SK-N-SH (cell line): Measurements from ENCODE around the gene ZFAND6. TPM values are rescaled to one million over a fixed set of nuclear protein-coding genes. Genes with fewer than 3 reads are reported as not detected.

ENCODE experiments used
- CTCF ChIA-PET: fragments of 300-600, 350-600 bp; formaldehyde crosslinking; extraction: SDS; loops from one replicate; lab custom pipeline; 2021; lab: Yijun Ruan, JAX
- POLR2A ChIA-PET: fragments of 350-600 bp; sonication (Branson Sonifier 250); formaldehyde crosslinking; extraction: SDS; loops from one replicate; lab custom pipeline; 2020; ENCODE audit warnings: antibody characterized with exemption, inconsistent platforms; lab: Yijun Ruan, JAX
- DNase-seq: peaks from one replicate; pipeline ENCODE4 v3.0.0; 2012
- H2AFZ ChIP-seq: fragments of 200-600 bp; sonication (generic); 2 replicates; pipeline ENCODE4 v1.8.1; 2016; ENCODE audit warnings: antibody characterized with exemption, mild to moderate bottlenecking, low read depth
- H3F3A ChIP-seq: fragments of 200-600 bp; sonication (generic); replicated peaks from 2 replicates; pipeline ENCODE3; 2016; ENCODE audit warnings: antibody characterized with exemption, mild to moderate bottlenecking; ENCODE audit not compliant: insufficient read depth
- H3K27ac ChIP-seq, 2 experiments: fragments of 200-500 bp in 1 of 2; fragments of 200-600 bp in 1 of 2; sonication (Bioruptor generic) in 1 of 2; sonication (generic), shearing (Covaris generic) in 1 of 2; 2 replicates each; pipeline versions ENCODE4 v1.5.1 to v1.6.1; 2014 to 2016; ENCODE audit warnings: low read depth in 2 of 2, inconsistent platforms in 1 of 2, low read length in 1 of 2, mild to moderate bottlenecking in 1 of 2, mixed read lengths in 1 of 2
- H3K27me3 ChIP-seq: fragments of 200-600 bp; sonication (generic), shearing (Covaris generic); 2 replicates; pipeline ENCODE4 v1.6.1; 2016; ENCODE audit warnings: mixed run types; ENCODE audit not compliant: insufficient read depth
- H3K36me3 ChIP-seq, 2 experiments: fragments of 200-500 bp in 1 of 2; fragments of 200-600 bp in 1 of 2; sonication (Bioruptor generic) in 1 of 2; sonication (generic) in 1 of 2; replicated peaks in 1 of 2; 2 replicates each; pipeline versions ENCODE3 to v1.5.1; 2014 to 2016; ENCODE audit warnings: low read length in 1 of 2, mild to moderate bottlenecking in 1 of 2; ENCODE audit not compliant: insufficient read depth in 2 of 2, control insufficient read depth in 1 of 2
- H3K4me1 ChIP-seq, 2 experiments: fragments of 200-500 bp in 1 of 2; fragments of 200-600 bp in 1 of 2; sonication (Bioruptor generic) in 1 of 2; sonication (generic), shearing (Covaris generic) in 1 of 2; 2 replicates each; pipeline versions ENCODE4 v1.5.1 to v1.6.1; 2014 to 2016; ENCODE audit warnings: low read depth in 1 of 2, low read length in 1 of 2, mixed run types in 1 of 2; ENCODE audit not compliant: insufficient read depth in 2 of 2, control insufficient read depth in 1 of 2
- H3K4me2 ChIP-seq: fragments of 200-600 bp; sonication (generic), shearing (Covaris generic); 2 replicates; pipeline ENCODE4 v1.6.1; 2017; ENCODE audit warnings: mixed run types
- H3K4me3 ChIP-seq, 2 experiments: fragments of 200-500 bp in 1 of 2; fragments of 200-600 bp in 1 of 2; sonication (Bioruptor generic) in 1 of 2; sonication (generic), shearing (Covaris generic) in 1 of 2; 2 replicates each; pipeline versions ENCODE4 v1.5.1 to v1.8.1; 2014 to 2016; ENCODE audit warnings: low read depth in 2 of 2, inconsistent platforms in 1 of 2, low read length in 1 of 2, mild to moderate bottlenecking in 1 of 2, mixed read lengths in 1 of 2, moderate library complexity in 1 of 2
- H3K79me2 ChIP-seq: fragments of 200-600 bp; sonication (generic); 2 replicates; pipeline ENCODE4 v1.8.1; 2017; ENCODE audit warnings: mild to moderate bottlenecking; ENCODE audit not compliant: insufficient read depth
- H3K9ac ChIP-seq: fragments of 200-600 bp; sonication (generic); 2 replicates; pipeline ENCODE4 v1.6.1; 2017; ENCODE audit warnings: mixed run types
- H3K9me2 ChIP-seq: fragments of 200-600 bp; sonication (generic); 2 replicates; pipeline ENCODE4 v1.6.1; 2017; ENCODE audit warnings: mixed run types
- H3K9me3 ChIP-seq: fragments of 200-600 bp; sonication (generic); 2 replicates; pipeline ENCODE4 v1.6.1; 2017; ENCODE audit warnings: mixed run types, mild to moderate bottlenecking, moderate library complexity
- H4K20me1 ChIP-seq: fragments of 200-600 bp; sonication (generic); 2 replicates; pipeline ENCODE4 v1.6.1; 2017; ENCODE audit warnings: mild to moderate bottlenecking, mixed run types; ENCODE audit not compliant: insufficient read depth
- CHD2 ChIP-seq: fragments of 150-350 bp; IDR thresholded peaks from 2 replicates; pipeline ENCODE4 v1.6.1; 2018; ENCODE audit warnings: low read length; ENCODE audit not compliant: partially characterized antibody
- ELF1 ChIP-seq: IDR thresholded peaks from 2 replicates; pipeline ENCODE4 v1.4.0; 2012
- GABPA ChIP-seq: IDR thresholded peaks from 2 replicates; pipeline ENCODE4 v1.4.0; 2012; ENCODE audit warnings: low read depth, mild to moderate bottlenecking
- GATA2 ChIP-seq: sonication (generic); formaldehyde crosslinking; IDR thresholded peaks from 2 replicates; pipeline ENCODE4 v1.5.0; 2020; ENCODE audit warnings: mild to moderate bottlenecking, missing genetic modification reagents
- JUND ChIP-seq: IDR thresholded peaks from 2 replicates; pipeline ENCODE4 v1.4.0; 2012
- MEF2A ChIP-seq: IDR thresholded peaks from 2 replicates; pipeline ENCODE4 v1.4.0; 2012; ENCODE audit warnings: low read depth, borderline replicate concordance
- NFIC ChIP-seq: IDR thresholded peaks from 2 replicates; pipeline ENCODE4 v1.4.0; 2012; ENCODE audit warnings: borderline replicate concordance
- NRF1 ChIP-seq: IDR thresholded peaks from 2 replicates; pipeline ENCODE4 v1.6.1; 2012; ENCODE audit warnings: low read depth, mild to moderate bottlenecking, low read length
- POLR2AphosphoS5 ChIP-seq: IDR thresholded peaks from 2 replicates; pipeline ENCODE4 v1.6.1; 2012; ENCODE audit warnings: low read depth, low read length
- RAD21 ChIP-seq: IDR thresholded peaks from 2 replicates; pipeline ENCODE4 v1.6.1; 2012; ENCODE audit warnings: mild to moderate bottlenecking, low read length
- RFX5 ChIP-seq: IDR thresholded peaks from 2 replicates; pipeline ENCODE4 v1.6.1; 2012; ENCODE audit warnings: mild to moderate bottlenecking, improper control_type of control experiment, low read length
- RXRA ChIP-seq: IDR thresholded peaks from 2 replicates; pipeline ENCODE4 v1.4.0; 2012; ENCODE audit warnings: low read depth, mild to moderate bottlenecking, borderline replicate concordance
- SMC3 ChIP-seq: IDR thresholded peaks from 2 replicates; pipeline ENCODE4 v1.6.1; 2012; ENCODE audit warnings: low read depth, low read length, improper control_type of control experiment
- TAF1 ChIP-seq: IDR thresholded peaks from 2 replicates; pipeline ENCODE4 v1.6.1; 2012; ENCODE audit warnings: low read depth, mild to moderate bottlenecking, low read length, moderate library complexity, borderline replicate concordance
- TCF12 ChIP-seq: IDR thresholded peaks from 2 replicates; pipeline ENCODE4 v1.4.0; 2012
- YY1 ChIP-seq: IDR thresholded peaks from 2 replicates; pipeline ENCODE4 v1.4.0; 2012; ENCODE audit warnings: low read depth, mild to moderate bottlenecking
- WGBS: methylation state at CpG from one replicate; pipeline ENCODE4 v1.1.6; 2017; ENCODE audit warnings: low lambda C conversion rate; 5-methylcytosine and 5-hydroxymethylcytosine counted together
- polyA plus RNA-seq, 3 experiments: library from polyadenylated mRNA; depleted of rRNA; stranded (reverse); fragments of >200 nt; gene quantifications; 2 replicates each; pipeline ENCODE4 v1.2.3, GENCODE V29; 2012
- TF ChIP-seq, protein P1 (sequence below): IDR thresholded peaks from 2 replicates; pipeline ENCODE4 v1.4.0; 2012; ENCODE audit warnings: low read depth, borderline replicate concordance
- TF ChIP-seq, protein P2 (sequence below): fragments of 200-600 bp; sonication (generic); IDR thresholded peaks from 2 replicates; pipeline ENCODE4 v1.6.1; 2017; ENCODE audit warnings: antibody characterized with exemption, mild to moderate bottlenecking, moderate library complexity
- TF ChIP-seq, protein P3 (sequence below): IDR thresholded peaks from 2 replicates; pipeline ENCODE4 v1.4.0; 2012; ENCODE audit warnings: low read depth, borderline replicate concordance
- TF ChIP-seq, protein P4 (sequence below): IDR thresholded peaks from 2 replicates; pipeline ENCODE4 v1.6.1; 2012; ENCODE audit warnings: mild to moderate bottlenecking, low read depth, low read length, moderate library complexity

The ZFAND6 gene
- polyA plus RNA-seq, 1 of the 3 experiments (the other 2 are of a cell fraction), result 90.1 TPM

DNA sequence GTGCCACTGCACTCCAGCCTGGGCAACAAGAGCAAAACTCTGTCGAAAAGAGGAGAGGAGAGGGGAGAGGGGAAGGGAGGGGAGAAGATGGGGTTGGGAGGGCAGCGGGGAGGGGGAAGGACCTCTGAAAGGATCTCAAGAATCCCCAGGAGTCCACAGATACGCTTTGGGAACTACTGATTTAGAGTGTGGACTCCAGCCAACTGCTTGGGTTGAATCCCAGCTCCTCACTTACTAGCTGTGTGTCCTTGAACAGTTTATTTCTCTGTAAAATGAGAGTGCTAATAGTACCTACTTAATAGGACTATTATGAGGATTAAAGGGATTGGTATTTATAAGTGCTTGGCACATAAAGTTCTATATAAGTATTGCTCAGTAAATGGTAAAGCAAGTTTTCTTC is 48.3 kb downstream of the ZFAND6 start:
- TF ChIP-seq TAF1, result no peak
- no peak for TF ChIP-seq ELF1
- TF ChIP-seq JUND, result no peak
- Histone ChIP-seq H3K79me2 (peaks cover 60% of the 10 kb centered on the region), H3K9me3 (no peaks in the 10 kb centered on the region), H3K9me2 (no peaks in the 10 kb centered on the region), H3K4me2 (no peak overlapping the region), H3F3A (peaks cover 20% of the 10 kb centered on the region), H3K36me3 (peaks cover 0 to 7% of the 10 kb centered on the region in 2 experiments), H3K4me3 (no peak overlapping the region), H4K20me1 (peaks cover 24% of the 10 kb centered on the region), H3K27me3 (no peaks in the 10 kb centered on the region), H3K9ac (no peak overlapping the region), H3K4me1 (peaks cover 0 to 15% of the 10 kb centered on the region in 2 experiments; a peak in 1 of 4 replicates), H2AFZ (no peak overlapping the region), H3K27ac (no peak overlapping the region)
- WGBS, result 93% methylated on average over 2 of the region's 3 CpGs
- ChIA-PET CTCF (interaction anchor here (0.6 kb wide), 1 partner anchor 10 kb away, joined by 4 read pairs; no protein-coding TSS in a partner anchor), POLR2A (no interaction called here)
- DNase-seq, result no peak

DNA sequence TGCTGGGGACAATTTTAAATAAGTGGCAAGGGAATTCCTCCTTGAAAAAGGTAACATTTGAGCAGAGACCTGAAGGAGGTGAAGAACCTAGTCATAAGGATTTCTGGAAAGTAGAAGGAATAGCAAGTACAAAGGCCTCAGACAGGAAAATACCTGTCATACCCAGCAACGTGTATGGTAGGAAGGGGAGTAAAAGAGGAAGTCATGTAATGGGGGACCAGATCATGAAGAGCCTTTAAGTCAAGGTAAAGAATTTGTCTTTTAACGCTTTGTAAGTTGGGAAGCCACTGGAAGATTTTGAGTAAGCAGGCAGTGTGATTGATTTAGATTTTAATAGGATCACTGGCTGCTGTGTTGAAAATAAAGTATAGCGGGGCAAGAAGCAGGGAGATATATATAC is 49.9 kb downstream of the ZFAND6 start:
- Histone ChIP-seq H3K27me3 (no peaks in the 10 kb centered on the region), H3K4me1 (peaks cover 0 to 15% of the 10 kb centered on the region in 2 experiments; a peak in 2 of 4 replicates), H3K9me2 (no peaks in the 10 kb centered on the region), H2AFZ (no peak overlapping the region), H3K9me3 (no peaks in the 10 kb centered on the region), H4K20me1 (peaks cover 22% of the 10 kb centered on the region), H3K9ac (no peak overlapping the region), H3K4me2 (no peak overlapping the region), H3F3A (peaks cover 20% of the 10 kb centered on the region), H3K27ac (no peak overlapping the region), H3K79me2 (peaks cover 52% of the 10 kb centered on the region), H3K36me3 (peaks cover 0 to 2% of the 10 kb centered on the region in 2 experiments), H3K4me3 (no peak overlapping the region)
- CTCF ChIA-PET, result interaction anchor here (0.7 kb wide), 1 partner anchor 19 kb away, joined by 3 read pairs; no protein-coding TSS in a partner anchor
- TF ChIP-seq YY1, result no peak
- no peak for TF ChIP-seq GABPA
- no peak for TF ChIP-seq NRF1
- no peak for TF ChIP-seq GATA2 (CRISPR knock-in tag)
- no peak for TF ChIP-seq ELF1
- TF ChIP-seq NFIC, result no peak
- no peak for TF ChIP-seq RXRA
- TF ChIP-seq RFX5, result no peak
- TF ChIP-seq, protein P1, sequence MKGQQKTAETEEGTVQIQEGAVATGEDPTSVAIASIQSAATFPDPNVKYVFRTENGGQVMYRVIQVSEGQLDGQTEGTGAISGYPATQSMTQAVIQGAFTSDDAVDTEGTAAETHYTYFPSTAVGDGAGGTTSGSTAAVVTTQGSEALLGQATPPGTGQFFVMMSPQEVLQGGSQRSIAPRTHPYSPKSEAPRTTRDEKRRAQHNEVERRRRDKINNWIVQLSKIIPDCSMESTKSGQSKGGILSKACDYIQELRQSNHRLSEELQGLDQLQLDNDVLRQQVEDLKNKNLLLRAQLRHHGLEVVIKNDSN, result no peak
- no peak for TF ChIP-seq CHD2
- TF ChIP-seq, protein P2, sequence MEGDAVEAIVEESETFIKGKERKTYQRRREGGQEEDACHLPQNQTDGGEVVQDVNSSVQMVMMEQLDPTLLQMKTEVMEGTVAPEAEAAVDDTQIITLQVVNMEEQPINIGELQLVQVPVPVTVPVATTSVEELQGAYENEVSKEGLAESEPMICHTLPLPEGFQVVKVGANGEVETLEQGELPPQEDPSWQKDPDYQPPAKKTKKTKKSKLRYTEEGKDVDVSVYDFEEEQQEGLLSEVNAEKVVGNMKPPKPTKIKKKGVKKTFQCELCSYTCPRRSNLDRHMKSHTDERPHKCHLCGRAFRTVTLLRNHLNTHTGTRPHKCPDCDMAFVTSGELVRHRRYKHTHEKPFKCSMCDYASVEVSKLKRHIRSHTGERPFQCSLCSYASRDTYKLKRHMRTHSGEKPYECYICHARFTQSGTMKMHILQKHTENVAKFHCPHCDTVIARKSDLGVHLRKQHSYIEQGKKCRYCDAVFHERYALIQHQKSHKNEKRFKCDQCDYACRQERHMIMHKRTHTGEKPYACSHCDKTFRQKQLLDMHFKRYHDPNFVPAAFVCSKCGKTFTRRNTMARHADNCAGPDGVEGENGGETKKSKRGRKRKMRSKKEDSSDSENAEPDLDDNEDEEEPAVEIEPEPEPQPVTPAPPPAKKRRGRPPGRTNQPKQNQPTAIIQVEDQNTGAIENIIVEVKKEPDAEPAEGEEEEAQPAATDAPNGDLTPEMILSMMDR, result no peak
- TF ChIP-seq MEF2A, result no peak
- TF ChIP-seq TCF12, result no peak
- TF ChIP-seq JUND, result no peak
- TF ChIP-seq RAD21, result no peak
- no peak for TF ChIP-seq POLR2AphosphoS5
- TF ChIP-seq TAF1, result no peak
- TF ChIP-seq, protein P3, sequence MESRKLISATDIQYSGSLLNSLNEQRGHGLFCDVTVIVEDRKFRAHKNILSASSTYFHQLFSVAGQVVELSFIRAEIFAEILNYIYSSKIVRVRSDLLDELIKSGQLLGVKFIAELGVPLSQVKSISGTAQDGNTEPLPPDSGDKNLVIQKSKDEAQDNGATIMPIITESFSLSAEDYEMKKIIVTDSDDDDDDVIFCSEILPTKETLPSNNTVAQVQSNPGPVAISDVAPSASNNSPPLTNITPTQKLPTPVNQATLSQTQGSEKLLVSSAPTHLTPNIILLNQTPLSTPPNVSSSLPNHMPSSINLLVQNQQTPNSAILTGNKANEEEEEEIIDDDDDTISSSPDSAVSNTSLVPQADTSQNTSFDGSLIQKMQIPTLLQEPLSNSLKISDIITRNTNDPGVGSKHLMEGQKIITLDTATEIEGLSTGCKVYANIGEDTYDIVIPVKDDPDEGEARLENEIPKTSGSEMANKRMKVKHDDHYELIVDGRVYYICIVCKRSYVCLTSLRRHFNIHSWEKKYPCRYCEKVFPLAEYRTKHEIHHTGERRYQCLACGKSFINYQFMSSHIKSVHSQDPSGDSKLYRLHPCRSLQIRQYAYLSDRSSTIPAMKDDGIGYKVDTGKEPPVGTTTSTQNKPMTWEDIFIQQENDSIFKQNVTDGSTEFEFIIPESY, result no peak
- TF ChIP-seq SMC3, result no peak
- TF ChIP-seq, protein P4, sequence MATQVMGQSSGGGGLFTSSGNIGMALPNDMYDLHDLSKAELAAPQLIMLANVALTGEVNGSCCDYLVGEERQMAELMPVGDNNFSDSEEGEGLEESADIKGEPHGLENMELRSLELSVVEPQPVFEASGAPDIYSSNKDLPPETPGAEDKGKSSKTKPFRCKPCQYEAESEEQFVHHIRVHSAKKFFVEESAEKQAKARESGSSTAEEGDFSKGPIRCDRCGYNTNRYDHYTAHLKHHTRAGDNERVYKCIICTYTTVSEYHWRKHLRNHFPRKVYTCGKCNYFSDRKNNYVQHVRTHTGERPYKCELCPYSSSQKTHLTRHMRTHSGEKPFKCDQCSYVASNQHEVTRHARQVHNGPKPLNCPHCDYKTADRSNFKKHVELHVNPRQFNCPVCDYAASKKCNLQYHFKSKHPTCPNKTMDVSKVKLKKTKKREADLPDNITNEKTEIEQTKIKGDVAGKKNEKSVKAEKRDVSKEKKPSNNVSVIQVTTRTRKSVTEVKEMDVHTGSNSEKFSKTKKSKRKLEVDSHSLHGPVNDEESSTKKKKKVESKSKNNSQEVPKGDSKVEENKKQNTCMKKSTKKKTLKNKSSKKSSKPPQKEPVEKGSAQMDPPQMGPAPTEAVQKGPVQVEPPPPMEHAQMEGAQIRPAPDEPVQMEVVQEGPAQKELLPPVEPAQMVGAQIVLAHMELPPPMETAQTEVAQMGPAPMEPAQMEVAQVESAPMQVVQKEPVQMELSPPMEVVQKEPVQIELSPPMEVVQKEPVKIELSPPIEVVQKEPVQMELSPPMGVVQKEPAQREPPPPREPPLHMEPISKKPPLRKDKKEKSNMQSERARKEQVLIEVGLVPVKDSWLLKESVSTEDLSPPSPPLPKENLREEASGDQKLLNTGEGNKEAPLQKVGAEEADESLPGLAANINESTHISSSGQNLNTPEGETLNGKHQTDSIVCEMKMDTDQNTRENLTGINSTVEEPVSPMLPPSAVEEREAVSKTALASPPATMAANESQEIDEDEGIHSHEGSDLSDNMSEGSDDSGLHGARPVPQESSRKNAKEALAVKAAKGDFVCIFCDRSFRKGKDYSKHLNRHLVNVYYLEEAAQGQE, result no peak
- no peak for DNase-seq
- WGBS, result 92% methylated on average over 3 of the region's 3 CpGs
- POLR2A ChIA-PET, result no interaction called here
